Nephron (organoid): Measurements from ENCODE around the gene RSL24D1.

Source experiments
- H3K27ac Mint-ChIP-seq, 3 experiments: 2 replicates each; pipeline ENCODE4 v1.8.0; 2020; ENCODE audit warnings: mixed read lengths in 3 of 3, mild to moderate bottlenecking in 2 of 3, moderate library complexity in 1 of 3
- H3K27me3 Mint-ChIP-seq: 2 replicates; pipeline ENCODE4 v1.8.0; 2021; ENCODE audit warnings: low read depth, mild to moderate bottlenecking, moderate library complexity, mixed read lengths
- H3K36me3 Mint-ChIP-seq: 2 replicates; pipeline ENCODE4 v1.8.0; 2020; ENCODE audit warnings: low read depth, mixed read lengths
- H3K4me1 Mint-ChIP-seq: 2 replicates; pipeline ENCODE4 v1.8.0; 2020; ENCODE audit warnings: mixed read lengths
- H3K4me3 Mint-ChIP-seq, 3 experiments: 2 replicates each; pipeline ENCODE4 v1.8.0; 2020; ENCODE audit warnings: mild to moderate bottlenecking in 3 of 3, mixed read lengths in 3 of 3, moderate library complexity in 2 of 3
- H3K9me3 Mint-ChIP-seq: 2 replicates; pipeline ENCODE4 v1.8.0; 2020; ENCODE audit warnings: mixed read lengths
- TF ChIP-seq, protein P1 (sequence below), 3 experiments: fragments of 200-600 bp; sonication (generic); IDR thresholded peaks; one replicate each; pipeline ENCODE4 v1.5.0; 2021; ENCODE audit warnings: antibody characterized with exemption in 3 of 3; ENCODE audit not compliant: unreplicated experiment in 3 of 3

The RSL24D1 gene

DNA sequence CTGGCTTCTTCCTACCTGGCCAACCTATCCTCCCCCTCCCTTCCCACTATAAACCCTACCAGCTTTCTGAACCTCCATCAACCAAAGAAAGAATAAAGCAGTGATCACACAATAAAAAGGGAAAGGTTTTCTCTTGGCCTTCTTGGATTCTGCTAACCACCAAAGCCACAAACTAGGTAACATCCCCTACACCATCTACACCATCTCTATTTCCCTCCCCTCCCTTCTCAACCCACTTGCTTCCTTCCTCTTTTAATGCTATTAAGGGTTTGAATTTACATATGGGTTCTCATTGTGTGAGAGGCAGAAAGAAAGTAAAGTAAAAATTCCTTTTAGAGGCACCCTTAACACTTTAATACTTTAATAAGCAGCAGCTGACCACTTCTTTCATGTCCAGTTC is 25.8 kb upstream of the RSL24D1 start:
- Mint-ChIP-seq H3K9me3 (no peaks in the 10 kb centered on the region), H3K27ac (no peak overlapping the region), H3K4me3 (no peak overlapping the region), H3K36me3 (no peaks in the 10 kb centered on the region), H3K4me1 (no peaks in the 10 kb centered on the region), H3K27me3 (no peaks in the 10 kb centered on the region)
- TF ChIP-seq, protein P1, sequence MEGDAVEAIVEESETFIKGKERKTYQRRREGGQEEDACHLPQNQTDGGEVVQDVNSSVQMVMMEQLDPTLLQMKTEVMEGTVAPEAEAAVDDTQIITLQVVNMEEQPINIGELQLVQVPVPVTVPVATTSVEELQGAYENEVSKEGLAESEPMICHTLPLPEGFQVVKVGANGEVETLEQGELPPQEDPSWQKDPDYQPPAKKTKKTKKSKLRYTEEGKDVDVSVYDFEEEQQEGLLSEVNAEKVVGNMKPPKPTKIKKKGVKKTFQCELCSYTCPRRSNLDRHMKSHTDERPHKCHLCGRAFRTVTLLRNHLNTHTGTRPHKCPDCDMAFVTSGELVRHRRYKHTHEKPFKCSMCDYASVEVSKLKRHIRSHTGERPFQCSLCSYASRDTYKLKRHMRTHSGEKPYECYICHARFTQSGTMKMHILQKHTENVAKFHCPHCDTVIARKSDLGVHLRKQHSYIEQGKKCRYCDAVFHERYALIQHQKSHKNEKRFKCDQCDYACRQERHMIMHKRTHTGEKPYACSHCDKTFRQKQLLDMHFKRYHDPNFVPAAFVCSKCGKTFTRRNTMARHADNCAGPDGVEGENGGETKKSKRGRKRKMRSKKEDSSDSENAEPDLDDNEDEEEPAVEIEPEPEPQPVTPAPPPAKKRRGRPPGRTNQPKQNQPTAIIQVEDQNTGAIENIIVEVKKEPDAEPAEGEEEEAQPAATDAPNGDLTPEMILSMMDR (IDR thresholded peaks at IDR 0.05; ENCODE audit: unreplicated experiment in 3 of 3), result no peak

GRCh38 chr15:55221090-55222011 is 24.6 kb upstream of the RSL24D1 start:
- Mint-ChIP-seq H3K9me3 (no peaks in the 10 kb centered on the region), H3K4me3 (no peak overlapping the region), H3K27me3 (no peaks in the 10 kb centered on the region), H3K4me1 (no peaks in the 10 kb centered on the region), H3K36me3 (no peaks in the 10 kb centered on the region), H3K27ac (no peak overlapping the region)
- TF ChIP-seq, protein P1 (IDR thresholded peaks at IDR 0.05; ENCODE audit: unreplicated experiment in 3 of 3), result no peak

DNA sequence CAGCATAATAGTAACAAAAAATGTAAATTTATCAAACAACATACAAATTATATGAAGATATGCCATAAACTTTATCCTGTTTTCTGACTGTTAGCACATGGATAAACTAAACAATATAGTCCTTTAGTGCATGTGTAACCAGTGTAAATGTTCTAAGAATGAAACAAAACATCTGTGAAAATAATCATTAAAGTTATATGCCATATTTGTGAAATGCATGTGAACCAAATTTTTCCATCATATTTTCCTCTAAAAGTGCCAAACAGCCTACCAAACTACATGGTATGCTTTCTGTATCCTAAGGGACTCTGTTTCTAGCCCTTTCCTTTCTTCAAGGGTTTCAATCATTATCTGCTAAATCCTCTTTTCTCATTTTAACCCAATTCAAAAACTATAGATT is 23.9 kb upstream of the RSL24D1 start:
- no peak overlapping the region for H3K4me3 Mint-ChIP-seq
- no peak overlapping the region for H3K27ac Mint-ChIP-seq
- no peaks in the 10 kb centered on the region for H3K36me3 Mint-ChIP-seq
- TF ChIP-seq, protein P1 (IDR thresholded peaks at IDR 0.05; ENCODE audit: unreplicated experiment in 3 of 3), result no peak
- H3K4me1 Mint-ChIP-seq, result no peaks in the 10 kb centered on the region
- no peaks in the 10 kb centered on the region for H3K27me3 Mint-ChIP-seq
- no peaks in the 10 kb centered on the region for H3K9me3 Mint-ChIP-seq

DNA sequence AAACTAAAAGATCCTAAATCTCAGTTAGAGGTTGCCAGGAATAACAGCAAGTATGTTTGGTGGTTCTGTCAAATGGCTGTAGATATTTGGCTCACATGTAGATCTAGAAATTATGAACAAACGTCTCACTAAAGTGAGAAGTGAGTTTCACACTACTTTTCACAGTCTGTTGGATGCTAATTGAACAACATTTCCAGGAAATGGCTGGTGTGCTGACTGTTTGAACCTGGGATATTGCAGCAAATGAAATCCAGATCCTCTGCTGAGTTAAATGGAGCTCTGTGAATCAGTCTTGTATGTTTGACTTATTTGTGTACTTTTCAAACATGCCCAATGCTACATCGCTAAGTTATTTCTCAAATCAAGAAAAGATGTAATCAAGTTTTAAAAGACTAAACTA is 21.3 kb upstream of the RSL24D1 start:
- Mint-ChIP-seq H3K27ac (no peak overlapping the region), H3K4me3 (no peak overlapping the region), H3K36me3 (no peaks in the 10 kb centered on the region), H3K4me1 (no peaks in the 10 kb centered on the region), H3K9me3 (no peaks in the 10 kb centered on the region), H3K27me3 (no peaks in the 10 kb centered on the region)
- TF ChIP-seq, protein P1 (IDR thresholded peaks at IDR 0.05; ENCODE audit: unreplicated experiment in 3 of 3), result no peak

- Mint-ChIP-seq H3K4me3 (no peak overlapping the region), H3K27ac (no peak overlapping the region), H3K4me1 (no peaks in the 10 kb centered on the region), H3K36me3 (no peaks in the 10 kb centered on the region), H3K9me3 (no peaks in the 10 kb centered on the region), H3K27me3 (no peaks in the 10 kb centered on the region)
- TF ChIP-seq, protein P1 (IDR thresholded peaks at IDR 0.05; ENCODE audit: unreplicated experiment in 3 of 3), result no peak
Measured at GRCh38 chr15:55204464-55204863, 7.7 kb upstream of the RSL24D1 start.

DNA sequence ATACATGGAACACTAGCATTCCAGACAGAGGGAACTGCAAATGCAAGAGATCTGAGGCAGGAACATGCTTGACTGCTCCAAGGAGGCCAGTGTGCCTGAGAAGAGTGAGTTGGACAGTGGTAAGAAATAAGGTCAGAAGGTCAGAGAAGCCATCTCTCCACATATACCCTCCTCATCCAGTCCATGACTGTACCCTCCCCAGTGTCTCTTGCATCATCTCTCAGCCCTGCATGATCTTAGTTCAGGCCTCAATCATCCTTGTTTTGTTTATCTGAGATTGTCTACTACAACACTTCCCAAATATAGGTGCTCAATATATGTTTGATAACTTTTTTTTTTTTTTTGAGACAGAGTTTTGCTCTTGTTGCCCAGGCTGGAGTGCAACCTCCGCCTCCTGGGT is 5.5 kb upstream of the RSL24D1 start:
- H3K36me3 Mint-ChIP-seq, result no peaks in the 10 kb centered on the region
- H3K27ac Mint-ChIP-seq, result no peak overlapping the region
- no peaks in the 10 kb centered on the region for H3K27me3 Mint-ChIP-seq
- TF ChIP-seq, protein P1 (IDR thresholded peaks at IDR 0.05; ENCODE audit: unreplicated experiment in 3 of 3), result no peak
- no peak overlapping the region for H3K4me3 Mint-ChIP-seq
- H3K4me1 Mint-ChIP-seq, result no peaks in the 10 kb centered on the region
- peaks cover 3% of the 10 kb centered on the region for H3K9me3 Mint-ChIP-seq
